ENCODE data around the gene CASP2.

CASP2 gene

GRCh38 chr7:143287935-143288826, at the start of gene CASP2:
CASP2 (plus strand) TSS chr7:143288351; CDS start chr7:143288456, 105 bp downstream.
- DNase-seq (ENCODE audit: low read depth, low spot score), result peak; percentile 99

- no peak for DNase-seq (ENCODE audit: low read depth, low spot score)
These were observed 48.3 kb upstream of the CASP2 start for GRCh38 chr7:143239813-143240212.

GRCh38 chr7:143240291-143241168, 47.6 kb upstream of the CASP2 start:
- DNase-seq (ENCODE audit: low read depth, low spot score), result peak; percentile 89

GRCh38 chr7:143242306-143242705, 45.8 kb upstream of the CASP2 start:
- no peak for DNase-seq (ENCODE audit: low read depth, low spot score)

- DNase-seq (ENCODE audit: low read depth, low spot score), result no peak
These were observed 45.0 kb upstream of the CASP2 start for GRCh38 chr7:143243111-143243510.

- no peak for DNase-seq (ENCODE audit: low read depth, low spot score)
These were observed 44.5 kb upstream of the CASP2 start for GRCh38 chr7:143243614-143244013.

- DNase-seq (ENCODE audit: low read depth, low spot score), result no peak
These were observed 43.8 kb upstream of the CASP2 start for GRCh38 chr7:143244321-143244720.

- no peak for DNase-seq (ENCODE audit: low read depth, low spot score)
These were observed 43.0 kb upstream of the CASP2 start for GRCh38 chr7:143245123-143245522.

GRCh38 chr7:143247372-143247771, 40.8 kb upstream of the CASP2 start:
- no peak for DNase-seq (ENCODE audit: low read depth, low spot score)

- DNase-seq (ENCODE audit: low read depth, low spot score), result no peak
These were observed 39.3 kb upstream of the CASP2 start for GRCh38 chr7:143248761-143249354.

- DNase-seq (ENCODE audit: low read depth, low spot score), result no peak
These were observed 38.0 kb upstream of the CASP2 start for GRCh38 chr7:143250199-143250598.

GRCh38 chr7:143250822-143251221, 37.3 kb upstream of the CASP2 start:
- DNase-seq (ENCODE audit: low read depth, low spot score), result no peak

- no peak for DNase-seq (ENCODE audit: low read depth, low spot score)
These were observed 36.1 kb upstream of the CASP2 start for GRCh38 chr7:143252006-143252405.

- DNase-seq (ENCODE audit: low read depth, low spot score), result no peak
These were observed 32.6 kb upstream of the CASP2 start for GRCh38 chr7:143255564-143255963.

- no peak for DNase-seq (ENCODE audit: low read depth, low spot score)
These were observed 31.8 kb upstream of the CASP2 start for GRCh38 chr7:143256325-143256724.

- DNase-seq (ENCODE audit: low read depth, low spot score), result no peak
These were observed 31.2 kb upstream of the CASP2 start for GRCh38 chr7:143256932-143257331.

- DNase-seq (ENCODE audit: low read depth, low spot score), result no peak
These were observed 30.6 kb upstream of the CASP2 start for GRCh38 chr7:143257501-143257900.

GRCh38 chr7:143258831-143259230, 29.3 kb upstream of the CASP2 start:
- no peak for DNase-seq (ENCODE audit: low read depth, low spot score)

- no peak for DNase-seq (ENCODE audit: low read depth, low spot score)
These were observed 28.4 kb upstream of the CASP2 start for GRCh38 chr7:143259765-143260164.

GRCh38 chr7:143261901-143262300, 26.2 kb upstream of the CASP2 start:
- no peak for DNase-seq (ENCODE audit: low read depth, low spot score)

GRCh38 chr7:143263266-143264195, 24.6 kb upstream of the CASP2 start, which contains the start of gene GSTK1:
GSTK1 (plus strand) TSS chr7:143263441; CDS start chr7:143263514, 73 bp downstream.
- DNase-seq (ENCODE audit: low read depth, low spot score), result peak; percentile 86
